IPS-20b (cell line): ENCODE measurements around the gene FOXP4.
"Not testable (repeated sequence)": the region's sequence is repeated elsewhere in the genome, so short reads cannot be mapped to it uniquely, and the experiment has no call there.

Experiments
- H3K27ac ChIP-seq: one replicate; pipeline ENCODE4 v1.5.1; 2013; ENCODE audit warnings: low read length
- H3K27me3 ChIP-seq: 2 replicates; pipeline ENCODE4 v1.6.1; 2013; ENCODE audit warnings: mild to moderate bottlenecking, low read length, inconsistent platforms; ENCODE audit not compliant: insufficient read depth
- H3K36me3 ChIP-seq: 2 replicates; pipeline ENCODE4 v1.6.1; 2013; ENCODE audit warnings: low read depth, mild to moderate bottlenecking, inconsistent platforms, low read length, moderate library complexity; ENCODE audit not compliant: insufficient read depth
- H3K4me1 ChIP-seq: 2 replicates; pipeline ENCODE4 v1.6.1; 2013; ENCODE audit warnings: mild to moderate bottlenecking, control low read depth, inconsistent platforms, low read length, moderate library complexity; ENCODE audit not compliant: insufficient read depth
- H3K4me3 ChIP-seq: 2 replicates; pipeline ENCODE4 v1.5.1; 2013; ENCODE audit warnings: mild to moderate bottlenecking, low read length, inconsistent platforms
- H3K9ac ChIP-seq: 2 replicates; pipeline ENCODE4 v1.6.1; 2013; ENCODE audit warnings: low read depth, mild to moderate bottlenecking, inconsistent platforms, low read length, moderate library complexity
- H3K9me3 ChIP-seq: 2 replicates; pipeline ENCODE4 v1.6.1; 2013; ENCODE audit warnings: mild to moderate bottlenecking, low read depth, low read length, inconsistent platforms; ENCODE audit not compliant: insufficient read depth

FOXP4 gene

GRCh38 chr6:41607036-41607435, 60.9 kb downstream of the FOXP4 start:
- no peaks in the 10 kb centered on the region for H3K36me3 ChIP-seq
- no peaks in the 10 kb centered on the region for H3K9me3 ChIP-seq
- no peak overlapping the region for H3K9ac ChIP-seq
- no peak overlapping the region for H3K27ac ChIP-seq
- peaks cover 6% of the 10 kb centered on the region; the same call in 1 of the 2 replicates for H3K27me3 ChIP-seq
- no peak overlapping the region for H3K4me3 ChIP-seq
- peaks cover 5% of the 10 kb centered on the region; the same call in 1 of the 2 replicates for H3K4me1 ChIP-seq

- no peak overlapping the region for H3K4me3 ChIP-seq
- no peak overlapping the region for H3K9ac ChIP-seq
- H3K36me3 ChIP-seq: no peaks in the 10 kb centered on the region
- no peaks in the 10 kb centered on the region; the same call in 1 of the 2 replicates for H3K27me3 ChIP-seq
- peaks cover under 1% of the 10 kb centered on the region; the same call in 1 of the 2 replicates for H3K4me1 ChIP-seq
- H3K27ac ChIP-seq: no peak overlapping the region
- H3K9me3 ChIP-seq: no peaks in the 10 kb centered on the region
These were observed 61.6 kb downstream of the FOXP4 start for GRCh38 chr6:41607736-41608135.

- H3K27ac ChIP-seq: no peak overlapping the region
- peaks cover 4% of the 10 kb centered on the region; the same call in 1 of the 2 replicates for H3K9me3 ChIP-seq
- H3K4me1 ChIP-seq: no peaks in the 10 kb centered on the region
- H3K4me3 ChIP-seq: no peak overlapping the region
- H3K27me3 ChIP-seq: no peaks in the 10 kb centered on the region; the same call in 1 of the 2 replicates
- H3K36me3 ChIP-seq: no peaks in the 10 kb centered on the region
- no peak overlapping the region for H3K9ac ChIP-seq
These were observed 62.4 kb downstream of the FOXP4 start for GRCh38 chr6:41608443-41609151.

- Histone ChIP-seq H3K36me3 (no peaks in the 10 kb centered on the region), H3K4me1 (no peaks in the 10 kb centered on the region), H3K4me3 (no peak overlapping the region), H3K27ac (no peak overlapping the region), H3K27me3 (no peaks in the 10 kb centered on the region; the same call in 1 of the 2 replicates), H3K9me3 (peaks cover 4% of the 10 kb centered on the region; the same call in 1 of the 2 replicates), H3K9ac (no peak overlapping the region)
These were observed 68.5 kb downstream of the FOXP4 start for GRCh38 chr6:41614715-41615114.

GRCh38 chr6:41615311-41615710, 69.1 kb downstream of the FOXP4 start:
- Histone ChIP-seq H3K4me3 (no peak overlapping the region), H3K9ac (no peak overlapping the region), H3K27me3 (no peaks in the 10 kb centered on the region), H3K9me3 (peaks cover 5% of the 10 kb centered on the region; the same call in 1 of the 2 replicates), H3K27ac (no peak overlapping the region), H3K36me3 (no peaks in the 10 kb centered on the region), H3K4me1 (no peaks in the 10 kb centered on the region)

GRCh38 chr6:41618598-41618997, 72.4 kb downstream of the FOXP4 start:
- no peak overlapping the region for H3K4me3 ChIP-seq
- peaks cover 13% of the 10 kb centered on the region for H3K9me3 ChIP-seq
- no peaks in the 10 kb centered on the region for H3K36me3 ChIP-seq
- H3K4me1 ChIP-seq: no peaks in the 10 kb centered on the region
- H3K27ac ChIP-seq: no peak overlapping the region
- no peaks in the 10 kb centered on the region for H3K27me3 ChIP-seq
- no peak overlapping the region for H3K9ac ChIP-seq

- not testable (repeated sequence) for H3K4me3 ChIP-seq, H3K27me3 ChIP-seq, H3K4me1 ChIP-seq, H3K27ac ChIP-seq, H3K36me3 ChIP-seq, H3K9ac ChIP-seq
- peaks cover 13% of the 10 kb centered on the region for H3K9me3 ChIP-seq
These were observed 73.0 kb downstream of the FOXP4 start for GRCh38 chr6:41619193-41619592.

GRCh38 chr6:41621367-41621766, 75.2 kb downstream of the FOXP4 start:
- Histone ChIP-seq H3K9ac (no peak overlapping the region), H3K9me3 (peaks cover 13% of the 10 kb centered on the region), H3K4me3 (no peak overlapping the region), H3K27ac (no peak overlapping the region), H3K27me3 (no peaks in the 10 kb centered on the region), H3K4me1 (no peaks in the 10 kb centered on the region), H3K36me3 (no peaks in the 10 kb centered on the region)

GRCh38 chr6:41621802-41622201, 75.6 kb downstream of the FOXP4 start:
- Histone ChIP-seq H3K27me3 (no peaks in the 10 kb centered on the region), H3K4me1 (no peaks in the 10 kb centered on the region), H3K27ac (no peak overlapping the region)

GRCh38 chr6:41622206-41622988, 76.2 kb downstream of the FOXP4 start:
- peaks cover 13% of the 10 kb centered on the region for H3K9me3 ChIP-seq
- H3K27ac ChIP-seq: no peak overlapping the region
- no peaks in the 10 kb centered on the region for H3K27me3 ChIP-seq
- no peak overlapping the region for H3K4me3 ChIP-seq
- H3K4me1 ChIP-seq: no peaks in the 10 kb centered on the region
- no peak overlapping the region for H3K9ac ChIP-seq
- H3K36me3 ChIP-seq: no peaks in the 10 kb centered on the region

More at GRCh38 chr6:41621802-41622201, 75.6 kb downstream of the FOXP4 start:
- Histone ChIP-seq H3K36me3 (no peaks in the 10 kb centered on the region), H3K4me3 (no peak overlapping the region), H3K9ac (no peak overlapping the region), H3K9me3 (peaks cover 13% of the 10 kb centered on the region)

- H3K9ac ChIP-seq: no peak overlapping the region
- no peaks in the 10 kb centered on the region for H3K4me1 ChIP-seq
- no peaks in the 10 kb centered on the region for H3K27me3 ChIP-seq
- no peaks in the 10 kb centered on the region for H3K36me3 ChIP-seq
- no peak overlapping the region for H3K27ac ChIP-seq
- peaks cover 13% of the 10 kb centered on the region for H3K9me3 ChIP-seq
- H3K4me3 ChIP-seq: no peak overlapping the region
These were observed 77.1 kb downstream of the FOXP4 start for GRCh38 chr6:41623330-41623729.
